ENCODE data around the gene OBP2B. TPM values are rescaled to one million over a fixed set of nuclear protein-coding genes. Genes with fewer than 3 reads are reported as not detected.

OBP2B gene
- total RNA-seq, 1 donor from 2014 or later = not detected

DNA sequence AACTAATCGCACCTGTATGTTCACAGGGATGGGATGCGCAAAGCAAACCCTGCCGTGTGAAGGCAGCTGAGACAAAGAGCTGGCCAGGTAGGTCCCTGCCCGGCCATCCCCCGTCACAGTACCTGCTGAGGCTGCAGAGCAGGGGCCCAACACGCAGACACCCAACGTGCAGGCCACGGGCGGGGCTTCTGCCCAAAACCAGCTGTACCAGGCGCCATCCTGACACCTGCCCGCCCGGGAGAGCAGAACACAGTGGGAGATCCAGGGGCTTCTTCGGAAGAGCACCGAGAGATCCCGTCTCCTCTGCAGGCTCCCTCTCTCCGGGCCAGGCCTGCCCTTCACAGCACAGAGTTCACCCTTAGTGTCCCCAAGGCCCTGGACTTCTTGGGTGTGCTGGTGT lies 37.5 kb upstream of the OBP2B start:
- Mint-ChIP-seq H3K4me3 (ENCODE audit: unreplicated experiment) (no peak overlapping the region), H3K27me3 (ENCODE audit: unreplicated experiment) (peaks cover 6% of the 10 kb centered on the region), H3K27ac (ENCODE audit: unreplicated experiment) (no peak overlapping the region), H3K9me3 (ENCODE audit: unreplicated experiment) (no peaks in the 10 kb centered on the region), H3K36me3 (ENCODE audit: low read depth, unreplicated experiment) (no peaks in the 10 kb centered on the region), H3K4me1 (ENCODE audit: unreplicated experiment) (no peaks in the 10 kb centered on the region)
- no peak for TF ChIP-seq CTCF (IDR thresholded peaks at IDR 0.05; ENCODE audit: unreplicated experiment)
- no peak for DNase-seq (ENCODE audit: low spot score)

DNA sequence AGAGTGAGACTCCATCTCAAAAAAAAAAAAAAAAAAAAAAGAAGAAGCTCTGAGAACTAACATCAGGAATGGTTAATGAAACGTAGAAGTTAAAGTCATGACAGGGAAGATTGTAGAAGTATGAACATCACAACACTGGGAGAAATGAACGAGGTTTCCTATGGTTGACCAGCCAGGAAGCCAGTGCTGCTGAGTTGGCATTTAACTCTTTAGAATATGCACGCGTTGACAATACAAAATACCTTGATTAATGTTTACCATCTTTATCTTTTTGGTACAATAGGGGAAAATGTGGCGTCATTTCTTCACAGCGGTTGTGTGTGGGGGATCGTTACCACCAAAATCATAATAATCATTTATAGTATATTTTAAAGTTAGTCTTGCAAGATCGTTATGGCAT lies 33.9 kb upstream of the OBP2B start:
- peaks cover 3% of the 10 kb centered on the region for H3K4me1 Mint-ChIP-seq (ENCODE audit: unreplicated experiment)
- peaks cover 6% of the 10 kb centered on the region for H3K27me3 Mint-ChIP-seq (ENCODE audit: unreplicated experiment)
- TF ChIP-seq CTCF (IDR thresholded peaks at IDR 0.05; ENCODE audit: unreplicated experiment) = no peak
- no peaks in the 10 kb centered on the region for H3K36me3 Mint-ChIP-seq (ENCODE audit: low read depth, unreplicated experiment)
- H3K9me3 Mint-ChIP-seq (ENCODE audit: unreplicated experiment) = no peaks in the 10 kb centered on the region
- no peak for DNase-seq (ENCODE audit: low spot score)
- no peak overlapping the region for H3K4me3 Mint-ChIP-seq (ENCODE audit: unreplicated experiment)
- no peak overlapping the region for H3K27ac Mint-ChIP-seq (ENCODE audit: unreplicated experiment)

GRCh38 chr9:133242241-133242640 lies 33.2 kb upstream of the OBP2B start:
- no peak overlapping the region for H3K4me3 Mint-ChIP-seq (ENCODE audit: unreplicated experiment)
- no peaks in the 10 kb centered on the region for H3K9me3 Mint-ChIP-seq (ENCODE audit: unreplicated experiment)
- no peak for TF ChIP-seq CTCF (IDR thresholded peaks at IDR 0.05; ENCODE audit: unreplicated experiment)
- no peaks in the 10 kb centered on the region for H3K36me3 Mint-ChIP-seq (ENCODE audit: low read depth, unreplicated experiment)
- no peak for DNase-seq (ENCODE audit: low spot score)
- peaks cover 10% of the 10 kb centered on the region for H3K4me1 Mint-ChIP-seq (ENCODE audit: unreplicated experiment)
- H3K27ac Mint-ChIP-seq (ENCODE audit: unreplicated experiment) = no peak overlapping the region
- H3K27me3 Mint-ChIP-seq (ENCODE audit: unreplicated experiment) = peaks cover 6% of the 10 kb centered on the region

GRCh38 chr9:133239533-133240090 lies 30.6 kb upstream of the OBP2B start:
- H3K36me3 Mint-ChIP-seq (ENCODE audit: low read depth, unreplicated experiment) = no peaks in the 10 kb centered on the region
- DNase-seq (ENCODE audit: low spot score) = no peak
- no peaks in the 10 kb centered on the region for H3K9me3 Mint-ChIP-seq (ENCODE audit: unreplicated experiment)
- H3K4me1 Mint-ChIP-seq (ENCODE audit: unreplicated experiment) = peaks cover 16% of the 10 kb centered on the region
- peaks cover 6% of the 10 kb centered on the region for H3K27me3 Mint-ChIP-seq (ENCODE audit: unreplicated experiment)
- TF ChIP-seq CTCF (IDR thresholded peaks at IDR 0.05; ENCODE audit: unreplicated experiment) = no peak
- no peak overlapping the region for H3K4me3 Mint-ChIP-seq (ENCODE audit: unreplicated experiment)
- H3K27ac Mint-ChIP-seq (ENCODE audit: unreplicated experiment) = no peak overlapping the region

DNA sequence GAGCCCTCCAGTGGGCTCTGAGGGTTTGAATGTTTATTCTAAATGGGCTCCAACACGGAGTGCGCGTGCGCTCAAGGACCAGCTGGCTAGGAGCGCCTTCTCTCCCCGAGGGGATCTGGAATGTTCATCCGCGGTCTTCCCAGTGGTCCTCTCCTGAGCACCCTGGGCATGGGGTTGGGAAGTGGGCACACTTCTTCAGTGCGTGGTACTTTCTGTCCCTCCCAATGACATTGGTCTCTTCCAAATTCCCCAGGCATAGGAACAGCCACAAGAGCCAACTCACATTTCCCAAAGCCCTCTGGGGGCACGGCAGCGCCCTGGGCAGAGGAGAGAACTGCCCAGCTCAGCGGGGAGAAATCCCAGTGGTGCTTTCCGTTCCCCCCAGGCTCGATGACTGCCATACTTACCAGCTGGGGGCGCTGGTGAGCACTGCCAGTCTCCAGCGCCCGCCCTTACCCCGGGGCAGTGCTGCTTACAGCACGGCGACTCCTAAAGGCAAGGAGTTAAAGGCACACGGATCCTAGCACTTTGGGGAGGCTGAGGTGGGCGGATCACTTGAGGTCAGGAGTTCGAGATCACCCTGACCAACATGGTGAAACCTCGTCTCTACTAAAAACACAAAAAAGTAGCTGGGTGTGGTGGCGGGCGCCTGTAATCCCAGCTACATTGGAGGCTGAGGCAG lies 29.9 kb upstream of the OBP2B start:
- Mint-ChIP-seq H3K4me3 (ENCODE audit: unreplicated experiment) (peak overlapping the region; percentile 79), H3K27ac (ENCODE audit: unreplicated experiment) (peak overlapping the region; percentile 77), H3K9me3 (ENCODE audit: unreplicated experiment) (no peaks in the 10 kb centered on the region), H3K36me3 (ENCODE audit: low read depth, unreplicated experiment) (no peaks in the 10 kb centered on the region), H3K4me1 (ENCODE audit: unreplicated experiment) (peaks cover 21% of the 10 kb centered on the region), H3K27me3 (ENCODE audit: unreplicated experiment) (peaks cover 6% of the 10 kb centered on the region)
- TF ChIP-seq CTCF (IDR thresholded peaks at IDR 0.05; ENCODE audit: unreplicated experiment) = peak; percentile 86
- DNase-seq (ENCODE audit: low spot score) = peak; percentile 82

All from endothelial cell (in vitro differentiated cells).